GM12878 (cell line): ENCODE data around the gene IGLON5. TPM values are rescaled to one million over a fixed set of nuclear protein-coding genes. Genes with fewer than 3 reads are reported as not detected.

Experiments
- BACH1 ChIP-seq: fragments of 450-650 bp; IDR thresholded peaks from 2 replicates; pipeline ENCODE4 v1.6.1; 2017; ENCODE audit warnings: mild to moderate bottlenecking, borderline replicate concordance
- CBX3 ChIP-seq: fragments of 200-600 bp; sonication (generic); IDR thresholded peaks from 2 replicates; pipeline ENCODE4 v1.6.1; 2016; ENCODE audit warnings: low read depth, borderline replicate concordance
- EED ChIP-seq: sonication (generic); IDR thresholded peaks from 2 replicates; pipeline ENCODE4 v1.6.1; 2016; ENCODE audit warnings: antibody characterized with exemption, low read depth
- EZH2 ChIP-seq: IDR thresholded peaks from 2 replicates; pipeline ENCODE4 v1.6.1; 2012; ENCODE audit warnings: low read depth, mild to moderate bottlenecking, control low read depth, inconsistent platforms, low read length, borderline replicate concordance; ENCODE audit not compliant: control insufficient read depth
- HDGF ChIP-seq: fragments of 450-650 bp; IDR thresholded peaks from 2 replicates; pipeline ENCODE4 v1.6.1; 2016; ENCODE audit warnings: antibody characterized with exemption
- LARP7 ChIP-seq: fragments of 450-650 bp; IDR thresholded peaks from 2 replicates; pipeline ENCODE4 v1.6.1; 2017; ENCODE audit warnings: mild to moderate bottlenecking
- MAX ChIP-seq: IDR thresholded peaks from 2 replicates; pipeline ENCODE4 v1.6.1; 2012; ENCODE audit warnings: low read depth, low read length, improper control_type of control experiment
- MLLT1 ChIP-seq: fragments of 450-650 bp; IDR thresholded peaks from 2 replicates; pipeline ENCODE4 v1.6.1; 2016; ENCODE audit warnings: mild to moderate bottlenecking
- MTA3 ChIP-seq: IDR thresholded peaks from 2 replicates; pipeline ENCODE4 v1.6.1; 2012; ENCODE audit warnings: low read length, inconsistent platforms, borderline replicate concordance
- NFIC ChIP-seq: IDR thresholded peaks from 2 replicates; pipeline ENCODE4 v1.6.1; 2012; ENCODE audit warnings: low read depth, mild to moderate bottlenecking, inconsistent platforms, low read length, moderate library complexity
- NFYA ChIP-seq: IDR thresholded peaks from 2 replicates; pipeline ENCODE4 v1.6.1; 2011; ENCODE audit warnings: low read depth, mild to moderate bottlenecking, low read length, improper control_type of control experiment, borderline replicate concordance
- NR2C2 ChIP-seq: IDR thresholded peaks from 2 replicates; pipeline ENCODE4 v1.6.1; 2011; ENCODE audit warnings: borderline replicate concordance, low read depth; ENCODE audit not compliant: control insufficient read depth, insufficient read length
- PAX8 ChIP-seq: fragments of 450-650 bp; IDR thresholded peaks from 2 replicates; pipeline ENCODE4 v1.6.1; 2017; ENCODE audit warnings: mild to moderate bottlenecking, moderate library complexity
- POLR2A ChIP-seq: IDR thresholded peaks from 2 replicates; pipeline ENCODE4 v1.6.1; 2011; ENCODE audit warnings: low read depth, mild to moderate bottlenecking, low read length
- POLR2AphosphoS2 ChIP-seq: IDR thresholded peaks from 2 replicates; pipeline ENCODE4 v1.6.1; 2011; ENCODE audit warnings: low read depth, mild to moderate bottlenecking, low read length, improper control_type of control experiment, moderate library complexity
- RAD21 ChIP-seq: IDR thresholded peaks from 2 replicates; pipeline ENCODE4 v1.6.1; 2011; ENCODE audit warnings: mild to moderate bottlenecking, low read depth, low read length, moderate library complexity; ENCODE audit not compliant: insufficient read depth
- RB1 ChIP-seq: fragments of 450-650 bp; formaldehyde crosslinking; IDR thresholded peaks from 2 replicates; pipeline ENCODE4 v1.6.1; 2017; ENCODE audit warnings: mild to moderate bottlenecking, borderline replicate concordance
- SMARCA5 ChIP-seq: fragments of 450-650 bp; IDR thresholded peaks from 2 replicates; pipeline ENCODE4 v1.6.1; 2017; ENCODE audit warnings: mild to moderate bottlenecking
- SMC3 ChIP-seq: IDR thresholded peaks from 2 replicates; pipeline ENCODE4 v1.6.1; 2011; ENCODE audit warnings: low read length, improper control_type of control experiment, borderline replicate concordance
- STAT3 ChIP-seq: IDR thresholded peaks from 2 replicates; pipeline ENCODE4 v1.6.1; 2011; ENCODE audit warnings: low read depth, low read length, improper control_type of control experiment
- SUPT20H ChIP-seq: IDR thresholded peaks from 2 replicates; pipeline ENCODE4 v1.6.1; 2011; ENCODE audit warnings: low read depth, mild to moderate bottlenecking, low read length, moderate library complexity, borderline replicate concordance; ENCODE audit not compliant: control insufficient read depth
- ZBTB40 ChIP-seq: fragments of 450-650 bp; IDR thresholded peaks from 2 replicates; pipeline ENCODE4 v1.6.1; 2016; ENCODE audit warnings: mild to moderate bottlenecking, moderate library complexity, borderline replicate concordance
- ZNF622 ChIP-seq: fragments of 450-650 bp; IDR thresholded peaks from 2 replicates; pipeline ENCODE4 v1.6.1; 2017; ENCODE audit warnings: mild to moderate bottlenecking, inconsistent platforms
- polyA plus RNA-seq, 11 experiments: library from polyadenylated mRNA; depleted of rRNA in 4 of 11; unstranded in 6 of 11; stranded (reverse) in 5 of 11; fragments of >200 nt; fragmentation: Nextera tagmentation in 4 of 11; fragmentation: Illumina TruSeq in 1 of 11; extraction: Ambion mirVana in 4 of 11; extraction: Trizol in 1 of 11; gene quantifications; 1 replicate in 1 of 11; 2 replicates in 10 of 11; pipeline versions ENCODE4 v1.2.1 to v1.2.3, GENCODE V29; 2011 to 2016; ENCODE audit warnings: inconsistent platforms in 2 of 11, missing spikeins in 2 of 11, low read depth in 1 of 11
- total RNA-seq, 4 experiments: library from RNA; depleted of rRNA in 3 of 4; stranded (reverse); fragments of >200 nt in 3 of 4; fragmentation: Illumina TruSeq in 1 of 4; extraction: Trizol in 1 of 4; gene quantifications; 2 replicates each; pipeline versions ENCODE4 v1.2.1 to v1.2.3, GENCODE V29; 2013 to 2021
- TF ChIP-seq, protein P1 (sequence below): IDR thresholded peaks from 2 replicates; pipeline ENCODE4 v1.6.1; 2012; ENCODE audit warnings: low read length, inconsistent platforms

The IGLON5 gene
- total and polyA plus RNA-seq, 10 of the 15 experiments (the other 5 are each of a cell fraction or from before 2014, with no cell fraction given), result not detected

GRCh38 chr19:51372649-51373504, 61.4 kb downstream of the IGLON5 start, which contains the start of gene NKG7 (continued):
- TF ChIP-seq EED (peak; percentile 89), SMC3 (no peak), BACH1 (no peak), NR2C2 (no peak), PAX8 (no peak), SUPT20H (no peak), RB1 (no peak), ZBTB40 (no peak), NFIC (no peak; the same call in 1 of the 2 replicates), EZH2 (no peak), NFYA (no peak), POLR2A (peak; percentile 61), STAT3 (no peak), MAX (0 out of 2 replicates have a peak, but pooled peaks have one; percentile 18), HDGF (0 out of 2 replicates have a peak, but pooled peaks have one; percentile 36), SMARCA5 (no peak), CBX3 (no peak), POLR2AphosphoS2 (no peak), MTA3 (0 out of 2 replicates have a peak, but pooled peaks have one; percentile 28), ZNF622 (no peak), MLLT1 (peak; percentile 27; the same call in 1 of the 2 replicates), RAD21 (0 out of 2 replicates have a peak, but pooled peaks have one; percentile 3), LARP7 (no peak)
- TF ChIP-seq, protein P1, sequence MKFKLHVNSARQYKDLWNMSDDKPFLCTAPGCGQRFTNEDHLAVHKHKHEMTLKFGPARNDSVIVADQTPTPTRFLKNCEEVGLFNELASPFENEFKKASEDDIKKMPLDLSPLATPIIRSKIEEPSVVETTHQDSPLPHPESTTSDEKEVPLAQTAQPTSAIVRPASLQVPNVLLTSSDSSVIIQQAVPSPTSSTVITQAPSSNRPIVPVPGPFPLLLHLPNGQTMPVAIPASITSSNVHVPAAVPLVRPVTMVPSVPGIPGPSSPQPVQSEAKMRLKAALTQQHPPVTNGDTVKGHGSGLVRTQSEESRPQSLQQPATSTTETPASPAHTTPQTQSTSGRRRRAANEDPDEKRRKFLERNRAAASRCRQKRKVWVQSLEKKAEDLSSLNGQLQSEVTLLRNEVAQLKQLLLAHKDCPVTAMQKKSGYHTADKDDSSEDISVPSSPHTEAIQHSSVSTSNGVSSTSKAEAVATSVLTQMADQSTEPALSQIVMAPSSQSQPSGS, result no peak
